ENCODE measurements around the gene ASGR1.

- TF ChIP-seq CTCF (conservative IDR thresholded peaks at IDR 0.05; ENCODE audit: low read length) (no peak), EZH2phosphoT487 (IDR thresholded peaks at IDR 0.05; ENCODE audit: borderline replicate concordance, low read depth, low read length) (no peak)
These were observed 49.8 kb upstream of the ASGR1 start for GRCh38 chr17:7228920-7229319.

All from OCI-LY7 (cell line).